Glutamatergic neuron (in vitro differentiated cells): ENCODE data around the gene HSP90AB1. TPM values are rescaled to one million over a fixed set of nuclear protein-coding genes. Genes with fewer than 3 reads are reported as not detected.

Source experiments
- DNase-seq: peaks from one replicate; pipeline ENCODE4 v3.0.0; 2022
- H3K27ac Mint-ChIP-seq: one replicate; pipeline ENCODE4 v1.8.0; 2020; ENCODE audit warnings: mild to moderate bottlenecking, mixed read lengths, inconsistent platforms; ENCODE audit not compliant: unreplicated experiment
- H3K27me3 Mint-ChIP-seq: one replicate; pipeline ENCODE4 v1.8.0; 2020; ENCODE audit warnings: mild to moderate bottlenecking, moderate library complexity, mixed read lengths, inconsistent platforms; ENCODE audit not compliant: unreplicated experiment
- H3K36me3 Mint-ChIP-seq: one replicate; pipeline ENCODE4 v1.8.0; 2020; ENCODE audit warnings: mild to moderate bottlenecking, mixed read lengths, inconsistent platforms; ENCODE audit not compliant: unreplicated experiment
- H3K4me1 Mint-ChIP-seq: one replicate; pipeline ENCODE4 v1.8.0; 2020; ENCODE audit warnings: mild to moderate bottlenecking, low read depth, mixed read lengths, inconsistent platforms; ENCODE audit not compliant: unreplicated experiment
- H3K4me3 Mint-ChIP-seq: one replicate; pipeline ENCODE4 v1.8.0; 2020; ENCODE audit warnings: mild to moderate bottlenecking, mixed read lengths, inconsistent platforms; ENCODE audit not compliant: unreplicated experiment
- H3K9me3 Mint-ChIP-seq: one replicate; pipeline ENCODE4 v1.8.0; 2020; ENCODE audit warnings: mild to moderate bottlenecking, moderate library complexity, mixed read lengths, inconsistent platforms; ENCODE audit not compliant: unreplicated experiment
- total RNA-seq: library from RNA; stranded (reverse); fragmentation: NEBNext Ultra II Directional; extraction: Animal tissue kit (Norgen Biotek cat#: 25700); gene quantifications from one replicate; pipeline ENCODE4 v1.2.1, GENCODE V29; 2021; ENCODE audit not compliant: unreplicated experiment
- TF ChIP-seq, protein P1 (sequence below): fragments of 200-600 bp; sonication (generic); IDR thresholded peaks from one replicate; pipeline ENCODE4 v1.5.0; 2021; ENCODE audit not compliant: partially characterized antibody, unreplicated experiment

The HSP90AB1 gene
- total RNA-seq, 1 donor from 2014 or later, result 771 TPM

DNA sequence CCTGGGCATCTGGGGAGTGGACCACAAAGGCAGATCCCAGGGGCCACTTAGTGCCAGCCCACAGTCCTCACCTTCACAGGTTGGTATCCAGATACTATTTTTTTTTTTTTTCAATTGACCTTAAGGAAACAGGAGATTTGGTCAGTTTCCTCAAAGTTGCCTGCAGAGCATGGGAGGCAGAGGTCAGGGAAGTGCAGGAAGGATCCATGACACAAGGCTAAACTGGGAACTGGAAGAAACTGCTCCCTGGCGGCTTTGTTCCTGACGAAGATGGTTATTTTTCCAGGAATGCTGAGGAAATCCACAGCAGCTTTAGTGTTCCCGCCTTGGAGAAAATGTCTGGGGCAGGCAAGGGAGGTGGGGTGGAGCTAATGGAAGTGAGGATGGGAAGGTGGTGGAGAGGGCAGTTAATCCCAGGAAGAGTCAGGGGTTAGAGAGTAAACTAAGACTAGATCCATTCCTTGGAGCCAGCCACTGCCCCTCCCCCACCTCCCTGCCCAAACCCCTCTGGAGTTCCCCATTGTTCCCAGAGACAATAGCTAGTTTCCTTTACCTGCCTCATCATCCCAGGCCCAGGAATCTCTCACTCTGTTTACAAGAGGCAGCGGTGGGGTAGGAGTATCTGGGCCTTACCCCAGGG is 44.4 kb upstream of the HSP90AB1 start:
- Mint-ChIP-seq H3K4me1 (peaks cover 11% of the 10 kb centered on the region), H3K36me3 (no peaks in the 10 kb centered on the region), H3K27ac (no peak overlapping the region), H3K4me3 (no peak overlapping the region), H3K9me3 (no peaks in the 10 kb centered on the region), H3K27me3 (no peaks in the 10 kb centered on the region)
- no peak for DNase-seq
- TF ChIP-seq, protein P1, sequence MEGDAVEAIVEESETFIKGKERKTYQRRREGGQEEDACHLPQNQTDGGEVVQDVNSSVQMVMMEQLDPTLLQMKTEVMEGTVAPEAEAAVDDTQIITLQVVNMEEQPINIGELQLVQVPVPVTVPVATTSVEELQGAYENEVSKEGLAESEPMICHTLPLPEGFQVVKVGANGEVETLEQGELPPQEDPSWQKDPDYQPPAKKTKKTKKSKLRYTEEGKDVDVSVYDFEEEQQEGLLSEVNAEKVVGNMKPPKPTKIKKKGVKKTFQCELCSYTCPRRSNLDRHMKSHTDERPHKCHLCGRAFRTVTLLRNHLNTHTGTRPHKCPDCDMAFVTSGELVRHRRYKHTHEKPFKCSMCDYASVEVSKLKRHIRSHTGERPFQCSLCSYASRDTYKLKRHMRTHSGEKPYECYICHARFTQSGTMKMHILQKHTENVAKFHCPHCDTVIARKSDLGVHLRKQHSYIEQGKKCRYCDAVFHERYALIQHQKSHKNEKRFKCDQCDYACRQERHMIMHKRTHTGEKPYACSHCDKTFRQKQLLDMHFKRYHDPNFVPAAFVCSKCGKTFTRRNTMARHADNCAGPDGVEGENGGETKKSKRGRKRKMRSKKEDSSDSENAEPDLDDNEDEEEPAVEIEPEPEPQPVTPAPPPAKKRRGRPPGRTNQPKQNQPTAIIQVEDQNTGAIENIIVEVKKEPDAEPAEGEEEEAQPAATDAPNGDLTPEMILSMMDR, result no peak

DNA sequence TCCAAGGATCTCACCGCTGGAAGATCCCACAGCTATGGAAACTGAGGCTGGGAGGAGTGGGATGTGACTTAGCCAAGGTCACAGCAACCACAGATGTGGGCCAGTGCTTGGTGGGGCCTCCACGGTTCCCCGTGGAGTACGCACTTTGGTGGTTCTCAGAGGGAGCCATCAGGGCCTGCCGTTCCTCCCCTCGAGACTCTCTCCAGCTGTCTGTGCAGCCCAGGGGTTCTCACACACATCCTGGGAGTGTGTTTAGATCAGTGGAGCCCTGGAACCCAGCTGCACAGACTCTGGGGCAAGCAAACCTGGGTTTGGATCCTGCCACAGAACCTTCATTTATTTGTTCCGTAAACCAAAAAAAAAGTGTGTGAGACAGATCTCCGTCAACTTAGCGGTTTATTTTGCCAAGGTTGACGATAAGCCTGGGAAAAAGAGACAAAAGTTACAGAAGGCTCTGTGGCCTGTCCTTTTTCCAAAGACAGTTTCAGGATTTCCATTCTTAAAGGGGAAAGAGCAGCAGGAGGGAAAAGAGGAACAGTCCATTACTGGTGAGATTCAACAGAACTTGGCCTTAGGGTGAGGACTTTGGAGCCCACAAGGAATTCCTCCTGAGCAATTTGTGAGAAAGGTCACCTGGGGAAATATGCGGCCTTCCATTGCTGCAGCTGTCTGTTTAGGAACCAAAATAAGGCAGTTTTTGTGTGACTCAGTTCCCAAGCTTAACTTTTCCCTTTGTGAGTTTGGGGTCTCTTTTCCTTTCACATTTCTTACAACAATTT is 43.7 kb upstream of the HSP90AB1 start:
- Mint-ChIP-seq H3K9me3 (peaks cover under 1% of the 10 kb centered on the region), H3K4me3 (no peak overlapping the region), H3K4me1 (peaks cover 11% of the 10 kb centered on the region), H3K27ac (no peak overlapping the region), H3K27me3 (peaks cover under 1% of the 10 kb centered on the region), H3K36me3 (no peaks in the 10 kb centered on the region)
- TF ChIP-seq, protein P1, result no peak
- no peak for DNase-seq

DNA sequence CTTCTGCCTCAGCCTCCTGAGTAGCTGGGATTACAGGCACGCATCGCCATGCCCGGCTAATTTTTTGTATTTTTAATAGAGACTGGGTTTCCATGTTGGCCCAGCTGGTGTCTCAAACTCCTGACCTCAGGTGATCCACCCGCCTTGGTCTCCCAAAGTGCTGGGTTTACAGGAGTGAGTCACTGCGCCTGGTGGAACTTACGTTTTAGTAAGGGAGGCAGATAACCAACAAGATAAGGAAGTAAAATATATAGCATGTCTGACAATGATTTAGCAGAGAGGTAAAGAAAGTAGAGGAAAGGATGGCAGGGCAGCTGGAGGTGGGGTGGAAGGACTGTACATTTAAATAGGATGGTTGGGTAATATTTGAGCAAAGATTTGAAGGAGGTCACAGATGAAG is 42.9 kb upstream of the HSP90AB1 start:
- H3K27ac Mint-ChIP-seq, result no peak overlapping the region
- H3K36me3 Mint-ChIP-seq, result no peaks in the 10 kb centered on the region
- no peak for DNase-seq
- H3K27me3 Mint-ChIP-seq, result peaks cover 4% of the 10 kb centered on the region
- H3K4me3 Mint-ChIP-seq, result no peak overlapping the region
- H3K9me3 Mint-ChIP-seq, result peaks cover 2% of the 10 kb centered on the region
- H3K4me1 Mint-ChIP-seq, result peaks cover 11% of the 10 kb centered on the region
- TF ChIP-seq, protein P1, result no peak

DNA sequence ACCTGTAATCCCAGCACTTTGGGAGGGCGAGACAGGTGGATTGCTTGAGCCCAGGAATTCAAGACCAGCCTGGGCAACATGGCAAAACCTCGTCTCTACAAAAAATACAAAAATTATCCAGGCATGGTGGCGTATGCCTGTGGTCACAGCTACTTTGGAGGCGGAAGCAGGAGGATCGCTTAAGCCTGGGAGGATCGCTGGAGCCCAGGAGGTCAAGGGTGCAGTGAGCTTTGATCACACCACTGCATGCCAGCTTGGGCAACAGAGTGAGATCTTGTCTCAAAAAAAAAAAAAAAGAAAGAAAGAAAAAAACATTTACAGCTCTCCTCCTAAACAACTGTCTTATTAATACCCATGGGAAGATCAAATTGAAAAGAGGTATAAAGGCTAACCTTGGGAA is 38.9 kb upstream of the HSP90AB1 start:
- TF ChIP-seq, protein P1, result no peak
- no peak overlapping the region for H3K4me3 Mint-ChIP-seq
- H3K9me3 Mint-ChIP-seq, result peaks cover 4% of the 10 kb centered on the region

DNA sequence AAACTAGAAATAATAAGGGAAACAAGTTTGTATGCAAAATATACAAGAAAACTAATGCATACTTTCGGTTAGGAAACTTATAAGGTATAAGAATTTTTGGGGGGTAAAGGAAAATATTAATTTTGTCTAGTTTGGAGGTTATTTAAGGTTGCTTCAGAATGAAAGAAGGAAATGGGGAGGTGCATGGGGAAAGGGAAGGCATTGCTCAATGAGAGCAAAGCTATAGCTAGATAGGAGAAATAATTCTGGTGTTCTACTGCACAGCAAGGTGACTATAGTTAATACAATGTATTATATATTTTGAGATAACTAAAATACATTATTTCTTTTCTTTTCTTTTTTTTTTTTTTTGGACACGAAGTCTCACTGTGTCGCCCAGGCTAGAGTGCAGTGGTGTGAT is 35.6 kb upstream of the HSP90AB1 start:
- Mint-ChIP-seq H3K4me1 (no peaks in the 10 kb centered on the region), H3K27ac (no peak overlapping the region), H3K4me3 (no peak overlapping the region), H3K27me3 (peaks cover 4% of the 10 kb centered on the region), H3K36me3 (no peaks in the 10 kb centered on the region), H3K9me3 (peaks cover 4% of the 10 kb centered on the region)
- no peak for DNase-seq
- TF ChIP-seq, protein P1, result no peak

More for the DNA sequence above, 38.9 kb upstream of the HSP90AB1 start:
- Mint-ChIP-seq H3K4me1 (peaks cover 3% of the 10 kb centered on the region), H3K27ac (no peak overlapping the region), H3K36me3 (no peaks in the 10 kb centered on the region), H3K27me3 (peaks cover 4% of the 10 kb centered on the region)
- no peak for DNase-seq
